Naive B cell (primary cell): ENCODE results near the gene COPE. TPM values are rescaled to one million over a fixed set of nuclear protein-coding genes. Genes with fewer than 3 reads are reported as not detected.
"Not testable (repeated sequence)": the region's sequence is repeated elsewhere in the genome, so short reads cannot be mapped to it uniquely, and the experiment has no call there.

Source experiments
- ATAC-seq, 2 donors: fragments of 150-1000 bp; cut with Tn5 transposase; 2 replicates each; pipeline ENCODE4 v1.10.0; 2021; ENCODE audit warnings: low read depth in 2 of 2, mild to moderate bottlenecking in 2 of 2, moderate library complexity in 2 of 2
- DNase-seq: peaks from one replicate; pipeline ENCODE4 v3.0.0; 2022
- H3K27ac Mint-ChIP-seq, 6 donors: one replicate each; pipeline ENCODE4 v1.8.0; 2020 to 2022; ENCODE audit warnings: mild to moderate bottlenecking in 6 of 6, mixed read lengths in 6 of 6, moderate library complexity in 5 of 6, inconsistent platforms in 2 of 6
- H3K27me3 Mint-ChIP-seq, 3 donors: one replicate each; pipeline ENCODE4 v1.8.0; 2021 to 2022; ENCODE audit warnings: mixed read lengths in 3 of 3, mild to moderate bottlenecking in 1 of 3
- H3K36me3 Mint-ChIP-seq, 2 donors: one replicate each; pipeline ENCODE4 v1.8.0; 2020 to 2022; ENCODE audit warnings: mixed read lengths in 2 of 2, inconsistent platforms in 1 of 2, mild to moderate bottlenecking in 1 of 2
- H3K4me1 Mint-ChIP-seq, 3 donors: one replicate each; pipeline ENCODE4 v1.8.0; 2020 to 2022; ENCODE audit warnings: mixed read lengths in 3 of 3, inconsistent platforms in 1 of 3, mild to moderate bottlenecking in 1 of 3, moderate library complexity in 1 of 3
- H3K4me3 Mint-ChIP-seq, 8 donors: one replicate each; pipeline ENCODE4 v1.8.0; 2020 to 2022; ENCODE audit warnings: mild to moderate bottlenecking in 8 of 8, mixed read lengths in 8 of 8, moderate library complexity in 8 of 8, inconsistent platforms in 2 of 8
- H3K9me3 Mint-ChIP-seq, 7 donors: one replicate each; pipeline ENCODE4 v1.8.0; 2020 to 2022; ENCODE audit warnings: mixed read lengths in 7 of 7, mild to moderate bottlenecking in 5 of 7, inconsistent platforms in 2 of 7, moderate library complexity in 1 of 7
- polyA plus RNA-seq, 6 donors: library from polyadenylated mRNA; unstranded; fragments of 300-500 nt; fragmentation: Illumina TruSeq; gene quantifications; one replicate each; pipeline ENCODE4 v1.2.3, GENCODE V29; 2021; ENCODE audit warnings: low read depth in 6 of 6

The COPE gene
- 100 to 1,000 TPM; 204 to 322 (median 251) TPM for polyA plus RNA-seq

DNA sequence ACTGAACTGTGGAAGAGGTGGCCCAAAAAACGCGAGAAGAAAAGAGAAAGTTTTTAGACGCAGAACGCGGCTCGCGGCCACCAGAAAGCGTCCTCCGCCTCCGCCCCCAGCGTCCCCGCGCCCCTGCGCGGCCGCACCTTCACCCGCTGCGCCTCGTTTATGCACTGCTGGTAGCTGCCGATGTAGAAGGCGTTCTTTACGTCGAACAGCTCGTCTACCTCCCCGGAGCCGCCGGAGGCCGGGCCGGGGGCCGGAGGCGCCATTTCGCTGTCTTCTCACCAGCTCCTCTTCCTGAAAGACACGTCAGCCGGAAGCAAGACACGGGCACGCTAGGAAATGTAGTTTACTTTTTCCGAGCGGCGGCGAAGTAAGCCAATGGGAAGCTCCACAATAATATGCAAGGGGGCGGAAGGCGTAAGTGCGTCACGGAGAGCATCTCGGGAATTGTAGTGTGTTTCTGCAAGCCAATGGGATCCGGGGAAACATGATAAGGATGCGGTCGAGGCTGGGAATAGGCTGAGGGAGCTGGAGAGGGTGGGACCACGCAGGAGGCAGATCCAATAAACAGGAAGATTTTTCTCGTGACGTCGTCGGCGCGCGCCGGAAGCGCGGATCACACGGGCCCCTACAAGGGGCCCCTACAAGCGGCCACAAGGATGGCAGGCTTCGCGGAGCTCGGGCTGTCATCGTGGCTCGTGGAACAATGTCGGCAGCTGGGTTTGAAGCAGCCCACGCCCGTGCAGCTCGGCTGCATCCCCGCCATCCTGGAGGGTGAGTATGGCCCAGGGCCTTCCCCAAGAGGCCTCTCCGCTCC lies at the start of gene COPE, which contains the start of gene DDX49:
COPE (minus strand) TSS at position 302 of the 814 bp plus-strand sequence; CDS start at position 263, 39 bp downstream.
DDX49 (plus strand) TSS at position 630 of the 814 bp plus-strand sequence; CDS start at position 657, 27 bp downstream.
- Mint-ChIP-seq H3K9me3 (no peaks in the 10 kb centered on the region), H3K4me1 (peaks cover 21 to 48% (median 28%) of the 10 kb centered on the region in 3 donors), H3K27me3 (no peaks in the 10 kb centered on the region), H3K36me3 (peaks cover under 1 to 3% of the 10 kb centered on the region in 2 donors), H3K4me3 (peak within 1 kb of the TSS; percentile 83 to 98 (median 88)), H3K27ac (peak within 1 kb of the TSS; percentile 91 to 98 (median 97))
- DNase-seq (peak; percentile 98), ATAC-seq (peak; percentile 88 to 90)

DNA sequence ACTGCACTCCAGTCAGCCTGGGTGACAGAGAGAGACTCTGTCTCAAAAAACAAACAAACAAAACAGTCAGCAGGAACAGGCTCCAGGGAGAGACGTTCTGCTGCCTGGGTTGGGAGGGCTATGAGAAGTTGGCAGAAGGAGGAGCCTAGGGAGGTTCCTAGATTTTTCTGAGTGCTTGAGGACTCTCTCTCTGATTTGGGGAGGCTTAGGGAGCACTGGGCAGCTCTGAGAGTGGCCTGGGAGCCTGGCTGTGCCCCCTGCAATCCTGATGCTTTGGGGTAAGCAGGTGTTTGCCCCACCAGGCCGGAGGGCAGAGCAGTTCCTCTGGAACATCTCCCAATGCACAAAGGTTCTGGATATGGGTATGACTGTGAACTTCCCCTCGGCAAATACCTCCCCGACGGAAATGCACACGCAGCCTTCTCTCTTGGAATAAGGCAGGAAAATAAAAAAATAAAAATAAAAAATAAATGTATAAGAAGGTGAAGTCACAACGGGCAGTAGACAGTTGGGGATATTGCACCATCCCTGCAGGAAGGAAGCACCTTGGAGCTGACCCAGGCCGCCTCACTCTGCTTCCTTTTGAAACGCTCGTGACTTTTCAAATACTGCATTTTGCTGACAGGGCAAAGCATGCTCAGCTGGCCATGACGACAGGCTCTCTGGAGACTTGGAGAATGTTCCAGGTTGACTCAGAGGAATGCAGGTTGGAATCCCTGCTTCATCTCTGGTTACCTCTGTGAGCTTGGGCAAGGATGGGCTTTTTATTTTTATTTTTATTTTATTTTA lies 48.4 kb upstream of the COPE start:
- ATAC-seq: no peak
- Mint-ChIP-seq H3K4me3 (no peak overlapping the region), H3K27ac (peak overlapping the region in 1 of 6 donors; percentile 44), H3K4me1 (no peaks in the 10 kb centered on the region), H3K9me3 (peaks cover 0 to 5% (median 3%) of the 10 kb centered on the region in 7 donors), H3K36me3 (no peaks in the 10 kb centered on the region), H3K27me3 (peaks cover 4 to 32% (median 9%) of the 10 kb centered on the region in 3 donors)
- DNase-seq: no peak

DNA sequence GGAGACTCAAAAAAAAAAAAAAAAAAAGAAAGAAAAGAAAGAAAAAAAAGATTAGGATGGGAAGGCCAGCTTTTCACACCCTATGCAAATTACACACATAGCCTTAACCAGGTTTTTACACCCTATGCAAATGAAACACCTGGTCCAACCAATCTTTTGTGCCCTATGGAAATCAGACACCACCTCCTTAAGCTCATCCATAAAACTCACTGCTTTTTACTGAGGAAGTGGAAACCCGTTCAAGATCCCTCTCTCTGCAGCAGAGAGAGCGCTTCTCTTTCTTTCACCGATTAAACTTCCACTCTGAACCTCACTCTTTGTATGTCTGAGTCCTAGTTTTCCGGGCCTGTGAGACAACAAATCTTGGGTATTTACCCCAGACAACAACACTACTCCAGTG lies 47.1 kb upstream of the COPE start:
- Mint-ChIP-seq H3K4me3 (no peak overlapping the region), H3K4me1 (peaks cover 10 to 11% (median 11%) of the 10 kb centered on the region in 3 donors), H3K27me3 (peaks cover 12 to 44% (median 22%) of the 10 kb centered on the region in 3 donors), H3K36me3 (no peaks in the 10 kb centered on the region), H3K9me3 (peaks cover 0 to 5% (median 3%) of the 10 kb centered on the region in 7 donors), H3K27ac (no peak overlapping the region)
- no peak for DNase-seq
- ATAC-seq: no peak

DNA sequence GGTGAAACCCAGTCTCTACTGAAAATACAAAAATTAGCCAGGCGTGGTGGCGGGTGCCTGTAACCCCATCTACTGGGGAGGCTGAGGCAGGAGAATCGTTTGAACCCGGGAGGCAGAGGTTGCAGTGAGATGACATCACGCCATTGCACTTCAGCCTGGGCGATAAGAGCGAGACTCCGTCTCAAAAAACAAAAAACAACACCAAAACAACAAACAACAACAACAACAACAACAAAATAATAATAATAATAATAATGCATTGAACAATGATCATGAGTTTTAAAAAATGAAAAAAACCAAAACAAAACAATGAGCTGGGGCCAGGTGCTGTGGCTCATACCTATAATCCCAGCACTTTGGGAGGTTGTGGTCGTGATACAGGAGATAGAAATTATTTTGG lies 44.9 kb upstream of the COPE start:
- Mint-ChIP-seq H3K9me3 (peaks cover 0 to 5% (median 3%) of the 10 kb centered on the region in 7 donors), H3K4me1 (peaks cover 12 to 13% (median 12%) of the 10 kb centered on the region in 3 donors), H3K27me3 (peaks cover 9 to 47% (median 24%) of the 10 kb centered on the region in 3 donors)

DNA sequence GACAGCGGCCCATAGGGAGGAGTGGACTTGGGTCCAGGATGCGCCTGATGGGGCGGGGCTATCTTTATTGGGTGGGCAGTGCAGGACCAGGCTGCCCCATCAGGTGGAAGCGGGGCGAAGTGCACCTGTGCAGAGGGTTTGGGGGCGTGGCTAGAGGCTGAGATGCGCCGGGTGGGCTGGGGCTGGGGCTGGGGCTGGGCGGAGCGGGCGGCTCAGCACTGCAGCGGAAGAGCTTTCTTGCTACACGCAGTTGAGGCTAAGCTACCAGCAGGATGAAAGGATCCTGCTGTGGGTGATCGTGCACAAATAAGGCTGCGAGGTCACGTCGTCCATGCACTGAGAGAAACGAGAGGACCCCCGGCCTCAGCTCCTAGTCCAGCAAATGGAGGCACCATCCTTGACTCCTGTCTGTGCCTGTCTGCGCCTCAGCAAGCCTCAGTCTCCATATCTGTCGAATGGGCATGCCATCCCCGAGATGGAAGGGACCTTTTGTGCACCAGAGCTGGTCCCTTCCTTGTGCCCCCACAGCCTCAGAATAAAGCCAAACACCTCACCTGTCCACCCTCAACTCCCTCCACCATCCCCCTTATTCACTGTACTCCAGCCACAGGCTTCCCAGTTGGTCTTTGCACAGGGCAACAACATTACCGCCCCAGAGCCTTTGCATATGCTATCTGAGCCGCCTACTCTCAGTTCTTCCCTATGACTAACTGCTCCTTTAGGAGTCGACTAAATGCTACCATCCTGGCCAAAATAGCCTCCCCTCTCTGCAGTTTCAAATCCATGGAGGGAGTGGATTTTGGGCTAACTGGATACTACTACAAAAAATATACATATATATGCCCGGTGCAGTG lies 42.8 kb upstream of the COPE start:
- Mint-ChIP-seq H3K36me3 (no peaks in the 10 kb centered on the region), H3K4me3 (peak overlapping the region in 3 of 8 donors; percentile 7 to 73 (median 52)), H3K9me3 (peaks cover 0 to 3% (median 0%) of the 10 kb centered on the region in 7 donors), H3K4me1 (peaks cover 12 to 13% (median 12%) of the 10 kb centered on the region in 3 donors), H3K27ac (no peak overlapping the region), H3K27me3 (peaks cover 9 to 31% (median 24%) of the 10 kb centered on the region in 3 donors)
- ATAC-seq: peak in 1 of 2 donors; percentile 32
- DNase-seq: no peak

More for the DNA sequence above, 44.9 kb upstream of the COPE start:
- ATAC-seq: no peak
- no peak for DNase-seq
- Mint-ChIP-seq H3K27ac (no peak overlapping the region), H3K36me3 (no peaks in the 10 kb centered on the region), H3K4me3 (no peak overlapping the region)

DNA sequence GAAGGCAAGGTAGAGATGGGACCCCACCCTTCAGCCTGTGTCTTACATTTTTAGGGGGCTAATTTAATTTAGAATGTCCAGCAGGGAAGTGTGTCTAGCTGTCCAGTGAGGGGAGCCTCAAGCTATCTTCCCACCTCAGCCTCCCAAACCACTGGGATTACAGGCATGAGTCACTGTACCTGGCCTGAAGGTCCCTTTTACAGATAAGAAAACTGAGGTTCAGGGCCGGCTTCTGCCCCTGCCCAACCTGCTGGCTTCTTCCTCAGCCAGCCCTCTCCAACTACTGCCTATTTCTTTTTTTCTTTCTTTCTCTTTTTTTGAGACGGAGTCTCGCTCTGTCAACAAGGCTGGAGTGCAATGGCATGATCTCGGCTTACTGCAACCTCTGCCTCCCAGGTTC lies 41.2 kb upstream of the COPE start:
- Mint-ChIP-seq H3K9me3 (peaks cover 0 to 3% (median 0%) of the 10 kb centered on the region in 7 donors), H3K4me3 (no peak overlapping the region), H3K27me3 (peaks cover 9 to 31% (median 26%) of the 10 kb centered on the region in 3 donors), H3K4me1 (peaks cover 12 to 13% (median 12%) of the 10 kb centered on the region in 3 donors), H3K36me3 (no peaks in the 10 kb centered on the region), H3K27ac (no peak overlapping the region)
- ATAC-seq (no peak), DNase-seq (no peak)

DNA sequence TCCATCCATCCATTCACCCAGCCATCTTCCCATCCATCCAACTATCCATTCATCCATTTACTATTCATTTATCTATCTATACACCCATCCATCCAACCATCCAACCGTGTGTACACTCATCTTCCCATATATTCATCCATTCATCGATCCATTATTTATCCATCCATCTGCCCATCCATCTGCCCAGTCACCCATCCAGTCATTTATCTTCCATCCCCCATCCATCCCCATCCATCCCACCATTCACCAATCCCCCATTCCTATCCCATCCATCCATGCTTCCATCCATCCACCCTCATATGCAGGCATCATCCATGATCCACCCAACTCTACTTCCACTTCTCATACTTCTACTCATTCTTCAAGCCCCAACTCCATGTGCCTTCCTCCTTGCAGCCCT lies 35.9 kb upstream of the COPE start:
- peaks cover 0 to 29% (median 13%) of the 10 kb centered on the region in 3 donors for H3K27me3 Mint-ChIP-seq
- H3K4me3 Mint-ChIP-seq: no peak overlapping the region
- no peak for DNase-seq
- peaks cover 0 to 8% of the 10 kb centered on the region in 2 donors for H3K36me3 Mint-ChIP-seq
- H3K4me1 Mint-ChIP-seq: peaks cover 0 to 5% (median 3%) of the 10 kb centered on the region in 3 donors
- peak overlapping the region in 2 of 6 donors; percentile 28 to 59 for H3K27ac Mint-ChIP-seq
- H3K9me3 Mint-ChIP-seq: peaks cover 0 to 11% (median 0%) of the 10 kb centered on the region in 7 donors
- no peak for ATAC-seq

DNA sequence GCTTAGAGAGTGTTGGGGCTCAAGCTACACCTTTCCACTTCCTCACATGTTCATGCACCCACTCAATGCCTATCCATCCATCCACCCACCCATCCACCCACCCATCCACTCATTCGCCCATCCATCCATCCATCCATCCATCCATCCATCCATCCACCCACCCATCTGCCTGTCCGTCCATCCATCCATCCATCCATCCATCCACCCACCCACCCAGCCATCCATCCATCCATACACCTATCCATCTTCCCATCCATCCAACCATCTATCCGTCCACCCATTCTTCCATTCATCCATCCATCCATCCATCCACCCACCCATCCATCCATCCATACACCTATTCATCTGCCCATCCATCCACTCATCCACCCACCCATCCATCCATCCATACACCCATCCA lies 34.9 kb upstream of the COPE start:
- Mint-ChIP-seq H3K36me3 (peaks cover 0 to 8% of the 10 kb centered on the region in 2 donors), H3K27me3 (peaks cover 0 to 29% (median 14%) of the 10 kb centered on the region in 3 donors), H3K4me1 (peaks cover 0 to 5% (median 3%) of the 10 kb centered on the region in 3 donors), H3K9me3 (peaks cover 0 to 11% (median 0%) of the 10 kb centered on the region in 7 donors), H3K27ac (no peak overlapping the region), H3K4me3 (no peak overlapping the region)
- ATAC-seq (no peak), DNase-seq (no peak)

DNA sequence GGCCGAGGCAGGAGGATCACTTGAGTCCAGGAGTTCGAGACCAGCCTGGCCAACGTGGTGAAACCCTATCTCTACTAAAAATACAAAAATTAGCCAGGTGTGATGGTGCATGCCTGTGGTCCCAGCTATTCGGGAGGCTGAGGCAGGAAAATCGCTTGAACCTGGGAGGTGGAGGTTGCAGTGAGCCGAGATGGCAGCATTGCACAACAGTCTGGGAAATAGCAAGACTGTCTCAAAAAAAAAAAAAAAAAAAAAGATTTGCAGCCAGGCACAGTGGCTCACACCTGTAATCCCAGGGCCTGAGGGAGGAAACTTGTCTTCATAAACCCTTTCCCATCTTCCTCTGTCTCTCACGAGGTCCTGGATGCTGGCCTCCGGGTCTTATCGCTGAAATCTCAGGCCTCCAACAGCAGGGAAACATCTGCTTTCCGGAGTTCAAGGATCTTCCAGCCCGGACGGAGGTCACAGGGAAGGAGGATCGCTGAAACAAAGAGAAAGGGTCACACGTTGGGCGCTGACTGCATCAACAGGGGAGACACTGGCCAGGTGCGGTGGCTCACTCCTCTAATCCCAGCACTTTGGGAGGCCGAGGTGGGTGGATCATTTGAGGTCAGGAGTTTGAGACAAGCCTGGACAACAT lies 33.3 kb upstream of the COPE start:
- Mint-ChIP-seq H3K9me3 (peaks cover 0 to 11% (median 0%) of the 10 kb centered on the region in 7 donors), H3K27me3 (peaks cover 3 to 29% (median 24%) of the 10 kb centered on the region in 3 donors), H3K27ac (peak overlapping the region in 1 of 6 donors; percentile 67)
- not testable (repeated sequence) for H3K4me3 Mint-ChIP-seq, ATAC-seq, DNase-seq, H3K4me1 Mint-ChIP-seq, H3K36me3 Mint-ChIP-seq

DNA sequence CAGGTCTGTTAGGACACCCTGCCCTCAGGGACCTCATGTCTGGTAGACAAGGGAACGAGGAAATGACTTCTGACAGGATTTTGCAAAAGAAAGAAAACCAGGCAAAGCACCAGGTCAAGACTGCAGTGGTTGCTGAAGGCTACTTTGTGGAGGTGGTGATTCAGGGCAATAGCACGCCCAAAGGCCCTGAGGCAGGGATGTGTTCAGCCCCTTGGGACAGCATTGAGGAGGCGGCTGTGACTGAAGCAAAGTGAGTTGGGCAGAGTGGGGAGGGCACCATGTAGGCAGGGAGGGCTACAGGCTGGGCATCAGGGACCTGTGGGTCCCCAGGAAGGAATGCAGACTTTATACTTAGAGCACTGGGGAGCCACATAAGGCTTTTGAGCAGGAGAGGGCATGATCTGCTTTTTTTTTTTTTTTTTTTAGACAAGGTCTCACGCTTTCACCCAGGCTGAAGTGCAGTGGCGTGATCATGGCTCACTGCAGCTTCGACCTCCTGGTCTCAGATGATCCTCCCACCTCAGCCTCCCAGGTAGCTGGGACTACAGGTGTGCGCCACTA lies 32.6 kb upstream of the COPE start:
- Mint-ChIP-seq H3K27ac (peak overlapping the region in 1 of 6 donors; percentile 47), H3K9me3 (peaks cover 0 to 11% (median 0%) of the 10 kb centered on the region in 7 donors), H3K36me3 (peaks cover 0 to 8% of the 10 kb centered on the region in 2 donors), H3K4me3 (no peak overlapping the region), H3K27me3 (peaks cover 3 to 29% (median 24%) of the 10 kb centered on the region in 3 donors), H3K4me1 (peaks cover 0 to 5% (median 3%) of the 10 kb centered on the region in 3 donors)
- ATAC-seq: no peak
- DNase-seq: no peak

DNA sequence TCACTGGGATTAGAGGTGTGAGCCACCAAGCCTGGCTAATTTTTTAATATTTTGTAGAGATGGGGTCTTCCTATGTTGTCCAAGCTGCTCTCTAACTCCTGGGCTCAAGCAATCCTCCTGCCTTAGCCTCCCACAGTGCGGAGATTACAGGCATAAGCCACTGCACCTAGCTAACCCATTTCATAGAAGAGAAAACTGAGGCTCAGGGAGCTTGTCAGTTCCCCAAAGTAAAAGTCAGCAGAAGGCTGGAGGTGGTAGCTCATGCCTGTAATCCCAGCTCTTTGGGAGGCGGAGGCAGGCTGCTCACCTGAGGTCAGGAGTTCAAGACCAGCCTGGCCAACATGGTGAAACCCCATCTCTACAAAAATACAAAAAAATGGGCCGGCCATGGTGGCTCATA lies 30.7 kb upstream of the COPE start:
- Mint-ChIP-seq H3K9me3 (peaks cover 0 to 6% (median 0%) of the 10 kb centered on the region in 7 donors), H3K4me1 (peaks cover 4 to 6% (median 4%) of the 10 kb centered on the region in 3 donors), H3K27me3 (peaks cover 8 to 31% (median 26%) of the 10 kb centered on the region in 3 donors), H3K27ac (no peak overlapping the region), H3K36me3 (peaks cover 0 to 3% of the 10 kb centered on the region in 2 donors), H3K4me3 (no peak overlapping the region)
- no peak for ATAC-seq
- no peak for DNase-seq

DNA sequence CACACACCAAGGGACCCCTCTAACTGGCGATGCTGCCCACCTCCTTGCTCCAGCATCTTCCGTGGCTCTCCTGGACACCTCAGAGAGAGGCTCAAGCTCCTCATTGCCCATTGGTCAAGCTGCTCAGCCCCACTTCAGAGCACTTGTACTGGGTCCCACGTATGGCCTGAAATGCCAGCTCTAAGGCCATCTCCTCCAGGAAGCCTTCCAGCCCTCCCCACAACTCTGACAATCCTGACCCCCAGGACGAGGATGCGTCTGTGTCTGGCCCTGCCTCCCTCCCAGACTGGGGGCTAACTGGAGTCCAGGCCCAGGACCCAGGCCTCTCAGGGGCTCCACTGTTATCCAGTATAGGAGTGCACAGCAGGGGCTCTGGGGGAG lies 29.8 kb upstream of the COPE start:
- Mint-ChIP-seq H3K36me3 (no peaks in the 10 kb centered on the region), H3K4me1 (peaks cover 3 to 6% (median 4%) of the 10 kb centered on the region in 3 donors), H3K27me3 (peaks cover 8 to 31% (median 17%) of the 10 kb centered on the region in 3 donors), H3K27ac (no peak overlapping the region), H3K4me3 (peak overlapping the region in 2 of 8 donors; percentile 12 to 24), H3K9me3 (no peaks in the 10 kb centered on the region)
- no peak for DNase-seq
- ATAC-seq: no peak
